Measurements from ENCODE around the gene STARD5. TPM values are rescaled to one million over a fixed set of nuclear protein-coding genes. Genes with fewer than 3 reads are reported as not detected.

STARD5 gene
- total and polyA plus RNA-seq, 2 of the 4 experiments (the other 2 are of a cell fraction): 5.0 to 22.8 TPM

GRCh38 chr15:81284256-81285031, 39.5 kb downstream of the STARD5 start:
- H3K9me3 ChIP-seq (ENCODE audit: control insufficient read depth, insufficient read depth, low read length): no peaks in the 10 kb centered on the region
- no peak overlapping the region for H2AK5ac ChIP-seq (ENCODE audit: low read depth, low read length)
- no peak overlapping the region for H3K23ac ChIP-seq (ENCODE audit: low read depth, low read length)
- H3K18ac ChIP-seq (ENCODE audit: low read depth, low read length): no peak overlapping the region
- ChIA-PET POLR2A (ENCODE audit: unreplicated experiment) (no interaction called here), CTCF (interaction anchor here (0.9 kb wide), 1 partner anchor 114 kb away, joined by 3 read pairs; no protein-coding TSS in a partner anchor)
- H3K4me2 ChIP-seq (ENCODE audit: low read depth, low read length): no peak overlapping the region
- H3K9ac ChIP-seq (ENCODE audit: low read depth, low read length): no peak overlapping the region
- intact Hi-C loops (cut with micrococcal nuclease): no loop called here
- no peak overlapping the region for H2BK5ac ChIP-seq (ENCODE audit: low read depth, low read length, poor library complexity, severe bottlenecking)
- no peak overlapping the region for H4K91ac ChIP-seq (ENCODE audit: insufficient read depth, low read depth, low read length)
- no peak overlapping the region for H3K27ac ChIP-seq (ENCODE audit: insufficient read depth, low read length)
- no peak for DNase-seq
- H2BK15ac ChIP-seq (ENCODE audit: low read depth, low read length): no peak overlapping the region
- BruUV-seq (replicated peaks): no TSS peak
- ATAC-seq (ENCODE audit: low read depth): no peak
- in situ Hi-C loops (cut with MboI; ENCODE audit: low sequenced_read_pairs): loop anchor here (5.0 kb wide), 1 partner anchor 118 kb away; no protein-coding TSS in a partner anchor
- peaks cover 28% of the 10 kb centered on the region; the same call in 1 of the 2 replicates for H3K36me3 ChIP-seq (ENCODE audit: control insufficient read depth, insufficient read depth, low read length)
- WGBS, 2 experiments (ENCODE audit: extremely low coverage in 2 of 2, insufficient read length in 1 of 2): 50% methylated on average over 1 of the region's 5 CpGs; no CpG with 5 or more reads in 1 of the 2 experiments
- no peak overlapping the region for H2AFZ ChIP-seq (replicated peaks; ENCODE audit: low read length, poor library complexity)
- H3K27me3 ChIP-seq (ENCODE audit: control insufficient read depth, insufficient read depth, low read length): no peaks in the 10 kb centered on the region
- no peak overlapping the region for H2AK9ac ChIP-seq (replicated peaks; ENCODE audit: low read depth, low read length, poor library complexity)
- 0 out of 2 replicates have a peak, but pooled peaks cover 3% of the 10 kb centered on the region for H3K9me1 ChIP-seq (ENCODE audit: insufficient read depth, low read length)
- H2BK120ac ChIP-seq (ENCODE audit: low read depth, low read length): no peak overlapping the region
- no peaks in the 10 kb centered on the region for H3K79me1 ChIP-seq (ENCODE audit: low read depth in 1 of 2, low read length in 2 of 2)
- no peaks in the 10 kb centered on the region; the same call in 1 of the 2 replicates for H3K4me1 ChIP-seq (ENCODE audit: control insufficient read depth, insufficient read depth, low read length)
- H4K5ac ChIP-seq (ENCODE audit: low read depth, low read length): no peak overlapping the region
- no peak overlapping the region for H3K4me3 ChIP-seq (ENCODE audit: insufficient read depth, low read depth, low read length)
- dilution Hi-C loops (cut with HindIII; ENCODE audit: low sequenced_read_pairs, unreplicated experiment): no loop called here
- no peak overlapping the region for H2BK20ac ChIP-seq (ENCODE audit: low read depth, low read length)
- H4K20me1 ChIP-seq (ENCODE audit: insufficient read depth, low read length): no peaks in the 10 kb centered on the region
- H3K4ac ChIP-seq (ENCODE audit: low read depth, low read length): no peak overlapping the region
- no peak overlapping the region for H3K14ac ChIP-seq (replicated peaks; ENCODE audit: low read depth, low read length)
- TF ChIP-seq FOS (IDR thresholded peaks at IDR 0.05; ENCODE audit: low read depth, low read length) (no peak), POLR2A (IDR thresholded peaks at IDR 0.05; ENCODE audit: low read depth, low read length) (no peak), MXI1 (IDR thresholded peaks at IDR 0.05; ENCODE audit: borderline replicate concordance, low read depth, low read length) (no peak), RAD21 (IDR thresholded peaks at IDR 0.05; ENCODE audit: low read length) (no peak), MAFK (IDR thresholded peaks at IDR 0.05; ENCODE audit: low read depth, low read length) (no peak), RCOR1 (IDR thresholded peaks at IDR 0.05; ENCODE audit: insufficient replicate concordance, low read length) (no peak), RFX5 (IDR thresholded peaks at IDR 0.05; ENCODE audit: low read depth, low read length) (no peak)
- TF ChIP-seq, protein P1, sequence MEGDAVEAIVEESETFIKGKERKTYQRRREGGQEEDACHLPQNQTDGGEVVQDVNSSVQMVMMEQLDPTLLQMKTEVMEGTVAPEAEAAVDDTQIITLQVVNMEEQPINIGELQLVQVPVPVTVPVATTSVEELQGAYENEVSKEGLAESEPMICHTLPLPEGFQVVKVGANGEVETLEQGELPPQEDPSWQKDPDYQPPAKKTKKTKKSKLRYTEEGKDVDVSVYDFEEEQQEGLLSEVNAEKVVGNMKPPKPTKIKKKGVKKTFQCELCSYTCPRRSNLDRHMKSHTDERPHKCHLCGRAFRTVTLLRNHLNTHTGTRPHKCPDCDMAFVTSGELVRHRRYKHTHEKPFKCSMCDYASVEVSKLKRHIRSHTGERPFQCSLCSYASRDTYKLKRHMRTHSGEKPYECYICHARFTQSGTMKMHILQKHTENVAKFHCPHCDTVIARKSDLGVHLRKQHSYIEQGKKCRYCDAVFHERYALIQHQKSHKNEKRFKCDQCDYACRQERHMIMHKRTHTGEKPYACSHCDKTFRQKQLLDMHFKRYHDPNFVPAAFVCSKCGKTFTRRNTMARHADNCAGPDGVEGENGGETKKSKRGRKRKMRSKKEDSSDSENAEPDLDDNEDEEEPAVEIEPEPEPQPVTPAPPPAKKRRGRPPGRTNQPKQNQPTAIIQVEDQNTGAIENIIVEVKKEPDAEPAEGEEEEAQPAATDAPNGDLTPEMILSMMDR (conservative IDR thresholded peaks at IDR 0.05; ENCODE audit: low read depth, low read length): no peak
- TF ChIP-seq, protein P2, sequence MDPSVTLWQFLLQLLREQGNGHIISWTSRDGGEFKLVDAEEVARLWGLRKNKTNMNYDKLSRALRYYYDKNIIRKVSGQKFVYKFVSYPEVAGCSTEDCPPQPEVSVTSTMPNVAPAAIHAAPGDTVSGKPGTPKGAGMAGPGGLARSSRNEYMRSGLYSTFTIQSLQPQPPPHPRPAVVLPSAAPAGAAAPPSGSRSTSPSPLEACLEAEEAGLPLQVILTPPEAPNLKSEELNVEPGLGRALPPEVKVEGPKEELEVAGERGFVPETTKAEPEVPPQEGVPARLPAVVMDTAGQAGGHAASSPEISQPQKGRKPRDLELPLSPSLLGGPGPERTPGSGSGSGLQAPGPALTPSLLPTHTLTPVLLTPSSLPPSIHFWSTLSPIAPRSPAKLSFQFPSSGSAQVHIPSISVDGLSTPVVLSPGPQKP (IDR thresholded peaks at IDR 0.05; ENCODE audit: borderline replicate concordance, low read depth, low read length): no peak
- no peak overlapping the region for H4K8ac ChIP-seq (ENCODE audit: low read depth in 2 of 2, low read length in 2 of 2)
- no peak overlapping the region for H3K56ac ChIP-seq (ENCODE audit: extremely low read depth, insufficient read depth, low read length)

Data from IMR-90 (cell line).